Activated CD8-positive, alpha-beta memory T cell treated with anti-CD3 and anti-CD28 coated beads, Interleukin-2, amount 50 U/mL, for 24 hours (primary cell): ENCODE results near the gene TIMELESS.
"Not testable (repeated sequence)": the region's sequence is repeated elsewhere in the genome, so short reads cannot be mapped to it uniquely, and the experiment has no call there.

ENCODE experiments used
- DNase-seq: peaks from one replicate; pipeline ENCODE4 v3.0.0-alpha.2; 2020; ENCODE audit errors: extremely low read depth

The TIMELESS gene, protein sequence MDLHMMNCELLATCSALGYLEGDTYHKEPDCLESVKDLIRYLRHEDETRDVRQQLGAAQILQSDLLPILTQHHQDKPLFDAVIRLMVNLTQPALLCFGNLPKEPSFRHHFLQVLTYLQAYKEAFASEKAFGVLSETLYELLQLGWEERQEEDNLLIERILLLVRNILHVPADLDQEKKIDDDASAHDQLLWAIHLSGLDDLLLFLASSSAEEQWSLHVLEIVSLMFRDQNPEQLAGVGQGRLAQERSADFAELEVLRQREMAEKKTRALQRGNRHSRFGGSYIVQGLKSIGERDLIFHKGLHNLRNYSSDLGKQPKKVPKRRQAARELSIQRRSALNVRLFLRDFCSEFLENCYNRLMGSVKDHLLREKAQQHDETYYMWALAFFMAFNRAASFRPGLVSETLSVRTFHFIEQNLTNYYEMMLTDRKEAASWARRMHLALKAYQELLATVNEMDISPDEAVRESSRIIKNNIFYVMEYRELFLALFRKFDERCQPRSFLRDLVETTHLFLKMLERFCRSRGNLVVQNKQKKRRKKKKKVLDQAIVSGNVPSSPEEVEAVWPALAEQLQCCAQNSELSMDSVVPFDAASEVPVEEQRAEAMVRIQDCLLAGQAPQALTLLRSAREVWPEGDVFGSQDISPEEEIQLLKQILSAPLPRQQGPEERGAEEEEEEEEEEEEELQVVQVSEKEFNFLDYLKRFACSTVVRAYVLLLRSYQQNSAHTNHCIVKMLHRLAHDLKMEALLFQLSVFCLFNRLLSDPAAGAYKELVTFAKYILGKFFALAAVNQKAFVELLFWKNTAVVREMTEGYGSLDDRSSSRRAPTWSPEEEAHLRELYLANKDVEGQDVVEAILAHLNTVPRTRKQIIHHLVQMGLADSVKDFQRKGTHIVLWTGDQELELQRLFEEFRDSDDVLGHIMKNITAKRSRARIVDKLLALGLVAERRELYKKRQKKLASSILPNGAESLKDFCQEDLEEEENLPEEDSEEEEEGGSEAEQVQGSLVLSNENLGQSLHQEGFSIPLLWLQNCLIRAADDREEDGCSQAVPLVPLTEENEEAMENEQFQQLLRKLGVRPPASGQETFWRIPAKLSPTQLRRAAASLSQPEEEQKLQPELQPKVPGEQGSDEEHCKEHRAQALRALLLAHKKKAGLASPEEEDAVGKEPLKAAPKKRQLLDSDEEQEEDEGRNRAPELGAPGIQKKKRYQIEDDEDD

DNA sequence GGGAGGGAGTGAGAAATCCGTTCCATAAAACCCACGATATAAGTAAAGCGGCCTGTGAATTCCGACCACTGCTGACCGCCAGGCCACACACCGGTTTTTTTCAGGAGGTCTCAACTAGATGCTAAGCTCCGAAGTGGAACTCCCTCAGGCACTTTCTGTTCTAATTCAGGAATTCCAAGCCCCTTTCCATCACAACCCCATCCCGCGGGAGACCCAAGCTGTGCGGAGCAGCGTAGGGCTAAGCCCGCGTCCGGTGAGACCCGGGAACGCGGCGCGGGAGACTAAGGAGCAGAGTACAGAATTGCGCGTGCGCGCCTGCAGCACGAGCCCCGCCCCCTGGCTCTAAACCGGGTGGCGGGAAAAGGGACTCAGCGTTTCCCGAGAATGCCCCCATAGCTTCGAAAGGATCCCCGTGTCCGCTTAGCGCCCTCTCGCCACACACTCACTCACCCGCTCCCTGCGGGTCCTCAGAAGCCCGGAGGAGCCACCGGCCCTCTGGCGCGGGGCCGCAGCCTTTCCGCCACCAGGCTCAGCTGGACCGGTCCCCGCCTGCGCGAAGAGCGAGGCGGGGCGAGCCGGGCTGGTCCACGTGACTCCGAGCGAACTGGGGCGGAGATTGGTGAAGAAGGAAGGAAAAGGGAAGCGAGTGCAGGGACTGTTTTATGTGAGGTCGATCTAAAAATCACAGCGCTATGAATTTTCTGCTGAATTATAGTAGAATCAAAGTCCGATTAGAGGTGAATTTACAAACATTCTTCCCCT, at the start of gene TIMELESS:
TIMELESS (minus strand) TSS at position 567 of the 762 bp plus-strand sequence. CDS start 15,256 bp downstream, outside the sequence.
- DNase-seq = peak; percentile 59

DNA sequence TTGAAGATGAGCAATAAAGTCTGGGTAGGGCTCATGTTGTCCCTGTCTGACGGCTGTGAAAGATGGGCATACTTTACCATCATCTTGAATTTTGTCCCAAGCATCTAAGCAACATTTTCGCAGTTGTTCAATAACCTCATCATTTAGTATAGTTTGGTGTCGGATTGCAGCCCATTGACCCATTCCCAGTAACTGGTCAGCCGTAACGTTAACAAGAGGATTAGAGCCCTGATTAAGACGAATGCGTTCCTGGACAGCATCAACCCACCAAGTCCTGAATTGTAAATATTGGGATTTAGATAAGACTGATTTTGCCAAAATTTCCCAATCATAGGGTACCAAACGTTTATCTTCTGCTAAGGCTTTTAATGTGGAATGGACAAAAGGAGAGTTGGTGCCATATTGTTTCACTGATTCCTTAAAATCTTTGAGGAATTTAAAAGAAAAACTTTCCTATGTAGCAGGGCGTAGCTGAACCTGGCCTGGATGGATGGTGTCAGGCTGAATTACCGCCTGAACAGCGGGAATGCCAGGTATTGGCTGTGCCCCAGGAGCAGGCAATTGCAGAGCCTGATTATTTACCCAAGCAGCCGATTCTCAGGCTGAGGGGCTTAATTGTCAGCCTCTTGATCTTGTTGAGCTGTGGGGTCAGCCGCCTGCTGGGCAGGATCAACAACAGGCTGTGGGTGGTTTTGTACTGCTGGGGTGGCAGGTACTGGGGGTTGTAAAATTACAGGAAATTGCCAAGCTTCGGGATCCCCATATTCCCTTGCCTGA, 49.1 kb upstream of the TIMELESS start:
- not testable (repeated sequence) for DNase-seq

DNA sequence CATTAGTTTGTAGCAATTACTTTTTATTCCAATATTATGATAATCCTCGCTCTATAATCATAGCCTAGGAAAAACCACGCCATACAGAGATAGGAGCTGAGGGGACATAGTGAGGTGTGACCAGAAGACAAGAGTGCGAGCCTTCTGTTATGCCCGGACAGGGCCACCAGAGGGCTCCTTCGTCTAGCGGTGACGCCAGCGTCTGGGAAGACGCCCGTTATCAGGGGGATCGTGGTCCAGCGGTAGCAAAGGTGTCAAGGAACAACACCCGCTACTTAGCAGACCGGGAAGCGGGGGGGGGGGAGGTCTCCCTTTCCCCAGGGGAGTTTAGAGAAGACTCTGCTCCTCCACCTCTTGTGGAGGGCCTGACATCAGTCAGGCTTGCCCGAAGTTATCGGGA, 47.5 kb upstream of the TIMELESS start:
- peak; percentile 28 for DNase-seq

DNA sequence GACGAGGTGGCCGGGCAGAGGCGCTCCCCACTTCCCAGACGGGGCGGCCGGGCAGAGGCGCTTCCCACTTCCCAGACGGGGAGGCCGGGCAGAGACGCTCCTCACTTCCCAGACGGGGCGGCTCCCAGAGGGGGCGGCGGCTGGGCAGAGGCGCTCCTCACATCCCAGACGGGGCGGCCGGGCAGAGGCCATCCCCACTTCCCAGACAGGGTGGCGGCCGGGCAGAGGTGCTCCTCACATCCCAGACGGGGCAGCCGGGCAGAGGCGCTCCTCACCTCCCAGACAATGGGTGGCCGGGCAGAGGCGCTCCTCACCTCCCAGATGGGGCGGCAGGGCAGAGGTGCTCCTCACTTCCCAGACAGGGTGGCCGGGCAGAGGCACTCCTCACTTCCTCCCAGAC, 45.3 kb upstream of the TIMELESS start:
- DNase-seq = not testable (repeated sequence)

DNA sequence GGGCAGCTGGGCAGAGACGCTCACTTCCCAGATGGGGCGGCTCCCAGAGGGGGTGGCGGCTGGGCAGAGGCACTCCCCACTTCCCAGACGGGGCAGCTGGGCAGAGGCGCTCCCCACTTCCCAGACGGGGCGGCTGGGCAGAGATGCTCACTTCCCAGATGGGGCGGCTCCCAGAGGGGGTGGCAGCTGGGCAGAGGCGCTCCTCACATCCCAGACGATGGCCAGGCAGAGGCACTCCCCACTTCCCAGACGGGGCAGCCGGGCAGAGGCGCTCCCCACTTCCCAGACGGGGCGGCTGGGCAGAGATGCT, 44.8 kb upstream of the TIMELESS start:
- DNase-seq = not testable (repeated sequence)

DNA sequence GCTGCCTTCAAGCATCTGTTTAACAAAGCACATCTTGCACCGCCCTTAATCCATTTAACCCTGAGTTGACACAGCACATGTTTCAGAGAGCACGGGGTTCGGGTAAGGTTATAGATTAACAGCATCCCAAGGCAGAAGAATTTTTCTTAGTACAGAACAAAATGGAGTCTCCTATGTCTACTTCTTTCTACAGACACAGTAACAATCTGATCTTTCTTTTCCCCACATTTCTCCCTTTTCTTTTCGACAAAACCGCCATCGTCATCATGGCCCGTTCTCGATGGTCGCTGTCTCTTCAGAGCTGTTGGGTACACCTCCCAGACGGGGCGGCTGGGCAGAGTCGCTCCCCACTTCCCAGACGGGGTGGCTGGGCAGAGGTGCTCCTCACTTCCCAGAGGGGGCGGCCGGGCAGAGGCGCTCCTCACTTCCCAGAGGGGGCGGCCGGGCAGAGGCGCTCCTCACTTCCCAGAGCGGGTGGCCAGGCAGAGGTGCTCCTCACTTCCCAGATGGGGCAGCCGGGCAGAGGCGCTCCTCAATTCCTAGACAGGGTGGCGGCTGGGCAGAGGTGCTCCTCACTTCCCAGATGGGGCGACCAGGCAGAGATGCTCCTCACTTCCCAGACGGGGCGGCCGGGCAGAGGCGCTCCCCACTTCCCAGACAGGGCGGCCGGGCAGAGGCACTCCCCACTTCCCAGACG, 44.3 kb upstream of the TIMELESS start:
- not testable (repeated sequence) for DNase-seq

DNA sequence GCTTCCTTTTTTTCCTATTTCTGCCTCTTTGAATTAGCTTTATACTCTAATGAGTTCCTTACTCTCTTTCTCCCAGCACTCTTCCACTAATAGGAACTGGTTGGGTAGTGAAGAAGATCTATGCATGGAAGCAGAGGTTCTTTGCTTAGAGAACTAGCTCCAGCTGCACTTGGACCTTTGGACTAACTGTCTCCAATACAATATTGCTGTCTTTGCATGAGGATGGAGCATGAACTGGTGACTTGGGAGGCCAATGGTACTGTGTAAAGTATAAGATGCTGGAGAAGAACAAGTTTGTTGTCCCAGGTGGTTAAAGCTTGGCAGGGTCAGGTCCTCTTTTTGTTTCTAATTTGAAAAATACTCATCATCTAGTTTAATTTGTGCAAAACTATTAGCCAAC, 41.1 kb upstream of the TIMELESS start:
- DNase-seq = no peak

DNA sequence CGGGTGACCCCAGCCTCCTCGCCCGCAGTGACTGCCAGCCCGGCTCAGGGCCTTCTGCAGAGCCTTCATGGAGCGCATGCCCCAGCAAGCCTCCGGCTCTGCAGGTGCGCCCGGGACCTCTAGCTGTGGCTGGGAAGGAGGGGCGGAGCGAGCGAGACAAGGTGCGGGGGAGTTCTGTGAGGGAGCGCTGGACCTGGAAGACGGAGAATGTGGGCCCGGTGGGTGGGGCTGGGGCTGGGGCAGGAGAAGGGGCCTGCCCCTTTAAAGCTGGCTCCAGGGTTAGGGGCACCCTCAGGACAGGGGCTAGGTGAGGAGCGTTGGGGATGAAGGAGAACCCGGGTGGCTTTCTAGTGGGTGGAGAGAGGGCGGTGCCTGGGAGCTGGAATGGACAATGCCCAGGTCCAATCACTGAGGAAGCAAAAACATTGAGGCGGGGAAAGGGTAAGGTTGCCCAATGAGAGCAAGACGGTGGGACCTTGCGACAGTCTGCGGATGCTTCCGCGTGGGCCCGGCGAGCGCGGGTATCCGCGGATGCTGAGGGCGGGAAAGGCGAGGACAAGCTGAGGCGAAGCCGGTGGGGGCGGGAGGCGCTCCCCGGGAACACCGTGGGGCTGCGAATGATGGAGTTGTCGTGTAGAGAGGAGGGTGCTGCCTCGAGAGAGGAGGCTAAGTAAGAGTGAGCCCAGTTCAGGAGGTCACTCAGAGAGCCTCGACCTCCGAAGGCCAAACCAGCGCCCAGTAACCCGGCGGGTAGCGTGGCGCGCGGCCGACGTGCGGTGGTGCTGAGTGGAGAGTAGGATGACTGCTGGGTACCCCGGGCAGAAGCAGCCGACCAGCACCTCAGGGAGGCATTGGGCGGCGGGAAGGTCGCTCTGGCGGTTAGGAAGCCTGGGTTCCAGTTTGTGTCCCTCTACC, 39.1 kb upstream of the TIMELESS start, which contains the start of gene GLS2:
GLS2 (minus strand) TSS at position 121 of the 915 bp plus-strand sequence; CDS start at position 78, 43 bp downstream.
- DNase-seq = peak; percentile 39

DNA sequence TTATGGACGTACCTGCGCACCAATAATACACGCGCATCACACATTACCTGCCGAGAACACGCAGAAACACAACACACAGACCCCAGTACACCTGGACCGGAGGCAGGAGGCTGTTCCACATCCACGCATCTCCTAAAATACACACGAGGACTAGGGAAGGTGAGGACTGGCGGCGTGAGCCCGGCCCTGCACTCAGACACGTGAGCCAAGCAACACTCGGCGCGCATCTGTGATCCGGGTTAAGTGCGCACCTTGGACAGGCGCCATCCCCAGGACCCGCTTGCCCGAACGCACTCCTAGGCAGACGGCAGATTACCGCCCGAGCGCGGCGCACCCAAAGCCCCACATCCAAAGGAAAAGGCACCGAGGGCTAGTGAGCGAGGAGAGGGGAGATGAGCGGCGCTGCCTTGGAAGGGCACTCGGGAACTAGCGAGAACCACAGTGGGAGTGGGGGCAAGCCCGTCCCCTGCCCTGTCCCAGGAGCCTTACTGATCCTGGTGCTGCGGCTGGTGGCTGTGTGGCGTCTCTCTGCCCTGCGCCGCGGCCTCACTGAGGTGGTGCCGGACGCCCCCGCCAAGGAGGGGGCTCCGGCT, 38.3 kb upstream of the TIMELESS start:
- no peak for DNase-seq

DNA sequence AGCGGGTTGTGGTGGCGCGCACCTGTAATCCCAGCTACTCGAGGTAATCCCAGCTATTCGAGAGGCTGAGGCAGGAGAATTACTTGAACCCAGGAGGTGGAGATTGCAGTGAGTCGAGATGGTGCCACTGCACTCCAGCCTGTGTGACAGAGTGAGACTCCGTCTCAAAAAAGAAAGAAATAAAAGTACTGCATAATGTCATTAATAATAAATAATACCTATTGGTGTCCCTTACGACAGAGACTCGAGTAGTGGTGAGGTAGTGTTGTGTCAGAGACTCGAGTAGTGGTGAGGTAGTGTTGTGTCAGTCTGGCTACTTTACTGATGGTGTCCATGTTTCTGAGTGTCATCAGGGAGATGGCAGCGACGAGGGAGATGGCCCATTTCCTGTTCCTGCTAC, 37.5 kb upstream of the TIMELESS start:
- no peak for DNase-seq

DNA sequence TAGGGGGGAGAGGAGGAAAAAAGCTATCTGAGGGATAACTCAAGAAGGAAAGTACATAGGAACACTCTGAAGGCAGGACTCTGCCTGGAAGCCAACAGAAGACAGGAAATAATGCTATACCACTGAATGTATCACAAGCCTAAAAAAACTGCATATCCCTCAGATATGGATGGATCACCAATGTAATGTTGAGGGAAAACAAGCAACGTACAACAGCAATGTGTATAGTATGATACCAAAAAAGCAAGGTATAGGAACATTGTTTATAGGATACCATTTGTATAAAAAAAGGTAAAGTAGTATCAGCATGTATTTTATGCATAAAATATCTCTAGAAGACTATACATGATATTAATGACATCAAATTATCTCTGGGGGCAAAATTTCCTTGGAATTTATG, 35.3 kb upstream of the TIMELESS start:
- DNase-seq = no peak

DNA sequence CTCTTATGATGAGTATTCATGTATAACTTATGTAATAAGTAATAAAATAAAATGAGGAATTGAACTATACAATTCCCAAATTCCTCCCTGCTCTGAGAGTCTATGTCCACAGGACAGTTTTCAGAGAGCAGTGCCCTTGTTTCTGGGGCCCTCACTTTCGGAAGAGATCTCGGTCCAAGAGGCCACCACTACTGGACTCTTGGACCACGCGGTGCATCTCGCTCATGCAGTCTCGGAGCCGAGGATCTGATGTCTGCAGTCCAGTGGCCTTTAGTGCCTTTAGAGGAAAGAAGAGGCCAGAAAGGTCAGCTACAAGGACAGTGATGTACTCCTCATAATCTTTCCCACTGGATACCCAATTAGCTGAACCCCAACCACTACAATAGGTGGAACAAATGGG, 30.4 kb upstream of the TIMELESS start:
- no peak for DNase-seq

DNA sequence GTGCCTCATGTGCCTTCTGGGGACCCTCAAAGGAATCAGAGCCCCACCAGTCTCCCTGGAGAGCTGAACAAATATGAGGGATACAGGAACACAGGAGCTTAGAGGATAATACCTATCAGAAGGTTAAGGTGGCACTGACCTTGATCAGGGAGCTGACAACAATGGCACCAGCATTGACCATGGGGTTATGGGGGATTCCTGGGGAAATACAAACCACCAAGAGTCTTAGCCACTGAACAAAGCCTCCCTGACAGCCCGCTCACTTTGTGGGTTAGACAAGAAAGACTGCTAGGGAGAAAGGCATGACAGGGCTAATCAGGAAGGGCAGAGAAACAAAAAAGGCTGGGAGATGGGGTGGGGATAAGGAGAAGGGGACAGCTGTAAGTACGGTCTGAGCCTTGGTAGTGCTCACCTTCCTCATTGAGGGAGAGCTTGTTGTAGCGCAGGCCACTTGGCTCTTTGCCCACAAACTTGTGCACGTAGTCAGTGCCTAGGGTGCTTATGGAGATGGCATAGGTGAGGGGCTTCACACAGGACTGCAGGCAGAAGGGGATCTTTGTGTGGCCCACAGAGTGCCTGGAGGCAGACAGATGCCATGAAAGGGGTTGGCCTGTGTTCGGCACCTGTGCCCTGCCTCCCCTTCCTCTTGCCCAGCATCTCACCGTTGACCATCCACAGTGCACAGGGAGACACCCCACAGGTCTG, 28.4 kb upstream of the TIMELESS start:
- DNase-seq = no peak

DNA sequence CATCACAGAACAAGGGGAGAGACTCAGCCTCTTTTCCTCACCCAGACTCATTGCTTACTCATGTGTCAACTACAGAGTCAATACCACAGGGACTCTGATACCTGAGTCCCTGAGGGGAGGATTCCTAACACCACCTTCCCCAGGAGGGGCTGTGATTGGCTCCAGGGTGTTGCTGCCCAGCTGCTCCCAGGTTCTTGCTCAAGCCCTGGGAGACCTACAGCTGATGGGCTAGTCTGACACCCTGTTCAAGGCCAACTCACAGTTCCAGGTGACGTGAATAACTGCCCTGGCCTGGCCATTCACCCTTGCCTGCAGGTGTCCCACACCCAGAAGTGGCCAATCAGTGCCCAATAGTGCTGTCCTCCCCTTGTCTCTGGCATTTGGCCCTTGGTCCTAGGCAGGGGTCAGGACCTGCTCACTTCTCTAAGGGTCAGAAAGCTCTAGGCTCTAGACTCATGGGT, 27.8 kb upstream of the TIMELESS start:
- no peak for DNase-seq

DNA sequence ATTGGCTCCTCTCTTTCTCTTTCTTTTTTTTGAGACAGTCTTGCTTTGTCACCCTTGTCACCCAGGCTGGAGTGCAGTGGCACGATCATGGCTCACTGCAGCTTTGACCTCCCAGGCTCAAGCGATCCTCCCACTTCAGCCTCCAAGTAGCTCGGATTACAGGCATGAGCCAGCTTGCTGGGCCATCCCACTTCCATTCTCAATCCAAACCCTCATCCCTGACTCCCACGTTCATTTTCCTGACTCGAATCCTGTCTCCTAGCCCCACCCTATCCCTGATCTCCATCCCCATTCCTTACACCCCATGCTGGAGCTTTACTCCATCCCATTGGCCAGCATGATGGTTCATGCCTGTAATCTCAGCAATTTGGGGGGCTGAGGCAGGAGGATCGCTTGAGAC, 26.9 kb upstream of the TIMELESS start:
- no peak for DNase-seq

DNA sequence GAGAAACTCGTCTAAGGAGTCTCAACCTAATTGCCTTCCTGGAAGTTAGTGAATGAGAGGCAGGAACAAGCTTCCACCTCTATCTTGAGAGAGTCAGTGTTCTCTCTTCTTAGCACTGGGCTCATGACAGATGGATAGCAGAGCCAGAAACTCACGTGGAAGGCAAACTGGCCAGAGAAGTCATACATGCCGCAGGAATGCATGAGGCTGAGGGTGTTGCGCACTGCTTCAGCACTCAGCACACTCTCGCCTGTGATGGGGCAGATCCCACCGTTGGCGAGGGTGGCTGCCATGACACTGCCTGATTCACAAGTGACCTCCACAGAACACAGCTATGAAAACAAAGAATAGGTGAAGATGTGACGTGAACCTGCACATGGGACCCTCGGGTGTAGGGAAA, 25.2 kb upstream of the TIMELESS start:
- no peak for DNase-seq

DNA sequence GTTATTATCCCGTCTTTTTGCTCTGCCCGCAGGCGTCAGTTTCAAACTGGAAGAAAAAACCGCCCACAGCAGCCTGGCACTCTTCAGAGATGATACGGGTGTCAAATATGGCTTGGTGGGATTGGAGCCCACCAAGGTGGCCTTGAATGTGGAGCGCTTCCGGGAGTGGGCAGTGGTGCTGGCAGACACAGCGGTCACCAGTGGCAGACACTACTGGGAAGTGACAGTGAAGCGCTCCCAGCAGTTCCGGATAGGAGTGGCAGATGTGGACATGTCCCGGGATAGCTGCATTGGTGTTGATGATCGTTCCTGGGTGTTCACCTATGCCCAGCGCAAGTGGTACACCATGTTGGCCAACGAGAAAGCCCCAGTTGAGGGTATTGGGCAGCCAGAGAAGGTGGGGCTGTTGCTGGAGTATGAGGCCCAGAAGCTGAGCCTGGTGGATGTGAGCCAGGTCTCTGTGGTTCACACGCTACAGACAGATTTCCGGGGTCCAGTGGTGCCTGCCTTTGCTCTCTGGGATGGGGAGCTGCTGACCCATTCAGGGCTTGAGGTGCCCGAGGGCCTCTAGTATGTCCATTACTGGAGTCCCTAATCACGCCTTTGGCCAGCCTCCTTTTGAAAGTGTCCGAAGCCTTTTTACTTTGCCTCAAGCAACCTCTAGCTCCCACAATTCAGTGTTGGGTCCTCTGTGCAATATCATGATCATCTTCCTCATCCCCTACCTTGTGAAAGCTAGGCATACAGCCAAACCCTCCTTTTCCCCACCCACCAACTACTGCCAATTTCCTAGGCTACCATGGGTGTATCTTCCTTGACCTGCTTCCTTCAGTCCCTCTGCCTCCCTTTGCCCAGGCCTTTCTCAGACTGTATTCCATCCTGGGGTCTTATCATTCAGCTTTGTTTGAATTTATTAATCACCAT, 20.0 kb upstream of the TIMELESS start:
- DNase-seq = no peak
